ENCODE measurements around the gene FBN1.

The FBN1 gene

GRCh38 chr15:48650931-48651330 lies 5.4 kb upstream of the FBN1 start:
- no peak for DNase-seq
- peaks cover 14% of the 10 kb centered on the region for H3K4me1 Mint-ChIP-seq
- H3K27ac Mint-ChIP-seq: no peak overlapping the region
- no peaks in the 10 kb centered on the region for H3K36me3 Mint-ChIP-seq (ENCODE audit: low read depth)
- peaks cover 14% of the 10 kb centered on the region for H3K27me3 Mint-ChIP-seq (ENCODE audit: low read depth, poor library complexity)
- TF ChIP-seq CTCF (IDR thresholded peaks at IDR 0.05): no peak
- no peaks in the 10 kb centered on the region for H3K9me3 Mint-ChIP-seq
- no peak overlapping the region for H3K4me3 Mint-ChIP-seq

DNA sequence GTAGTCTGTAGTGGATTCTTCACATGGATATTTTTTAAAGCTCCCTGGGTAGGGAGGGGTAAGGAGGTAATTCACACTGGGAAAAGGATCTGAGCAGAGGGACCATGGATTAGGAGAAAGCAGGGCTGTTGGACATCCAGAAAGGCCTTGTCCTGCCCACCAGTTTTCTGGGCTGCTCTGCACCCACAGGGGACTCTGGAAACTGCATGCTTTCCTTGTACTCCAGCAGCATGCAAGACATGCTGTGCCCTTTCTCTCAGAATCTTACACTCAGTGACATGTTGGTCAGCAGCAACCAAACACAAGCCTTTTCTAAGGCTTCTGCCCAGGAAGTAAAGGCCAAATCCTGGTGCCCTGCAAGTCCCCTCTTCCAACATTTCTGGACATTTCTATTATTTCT lies 2.5 kb upstream of the FBN1 start:
- H3K27ac Mint-ChIP-seq: no peak overlapping the region
- peak overlapping the region; percentile 42 for H3K4me3 Mint-ChIP-seq
- TF ChIP-seq CTCF (IDR thresholded peaks at IDR 0.05): no peak
- no peaks in the 10 kb centered on the region for H3K9me3 Mint-ChIP-seq
- peaks cover 20% of the 10 kb centered on the region for H3K27me3 Mint-ChIP-seq (ENCODE audit: low read depth, poor library complexity)
- no peak for DNase-seq
- peaks cover 31% of the 10 kb centered on the region for H3K4me1 Mint-ChIP-seq
- no peaks in the 10 kb centered on the region for H3K36me3 Mint-ChIP-seq (ENCODE audit: low read depth)

- H3K27me3 Mint-ChIP-seq (ENCODE audit: low read depth, poor library complexity): peaks cover 28% of the 10 kb centered on the region
Observed at GRCh38 chr15:48646331-48646730, 822 bp upstream of the FBN1 start.

GRCh38 chr15:48644827-48645557 lies 517 bp downstream of the FBN1 start:
- Mint-ChIP-seq H3K9me3 (no peaks in the 10 kb centered on the region), H3K27ac (no peak overlapping the region), H3K36me3 (ENCODE audit: low read depth) (no peaks in the 10 kb centered on the region), H3K4me3 (peak overlapping the region; percentile 79), H3K4me1 (peaks cover 43% of the 10 kb centered on the region), H3K27me3 (ENCODE audit: low read depth, poor library complexity) (peaks cover 28% of the 10 kb centered on the region)
- peak; percentile 64 for DNase-seq
- no peak for TF ChIP-seq CTCF (IDR thresholded peaks at IDR 0.05)

More at GRCh38 chr15:48646331-48646730, 822 bp upstream of the FBN1 start:
- Mint-ChIP-seq H3K9me3 (no peaks in the 10 kb centered on the region), H3K4me3 (peak overlapping the region; percentile 79), H3K4me1 (peaks cover 39% of the 10 kb centered on the region), H3K36me3 (ENCODE audit: low read depth) (no peaks in the 10 kb centered on the region), H3K27ac (no peak overlapping the region)
- no peak for DNase-seq
- TF ChIP-seq CTCF (IDR thresholded peaks at IDR 0.05): no peak

GRCh38 chr15:48644467-48644826 lies 1.1 kb downstream of the FBN1 start:
- H3K4me1 Mint-ChIP-seq: peaks cover 43% of the 10 kb centered on the region
- DNase-seq: no peak
- no peak for TF ChIP-seq CTCF (IDR thresholded peaks at IDR 0.05)
- H3K36me3 Mint-ChIP-seq (ENCODE audit: low read depth): no peaks in the 10 kb centered on the region
- no peaks in the 10 kb centered on the region for H3K9me3 Mint-ChIP-seq
- peak overlapping the region; percentile 79 for H3K4me3 Mint-ChIP-seq
- peaks cover 28% of the 10 kb centered on the region for H3K27me3 Mint-ChIP-seq (ENCODE audit: low read depth, poor library complexity)
- no peak overlapping the region for H3K27ac Mint-ChIP-seq
